Kasumi-1 (cell line): Measurements from ENCODE around the gene EEIG2.
"Not testable (repeated sequence)": the region's sequence is repeated elsewhere in the genome, so short reads cannot be mapped to it uniquely, and the experiment has no call there.

Experiments
- DNase-seq, 2 experiments: peaks; one replicate each; lab custom pipeline; 2025; lab: John Stamatoyannopoulos, UW

Gene EEIG2

DNA sequence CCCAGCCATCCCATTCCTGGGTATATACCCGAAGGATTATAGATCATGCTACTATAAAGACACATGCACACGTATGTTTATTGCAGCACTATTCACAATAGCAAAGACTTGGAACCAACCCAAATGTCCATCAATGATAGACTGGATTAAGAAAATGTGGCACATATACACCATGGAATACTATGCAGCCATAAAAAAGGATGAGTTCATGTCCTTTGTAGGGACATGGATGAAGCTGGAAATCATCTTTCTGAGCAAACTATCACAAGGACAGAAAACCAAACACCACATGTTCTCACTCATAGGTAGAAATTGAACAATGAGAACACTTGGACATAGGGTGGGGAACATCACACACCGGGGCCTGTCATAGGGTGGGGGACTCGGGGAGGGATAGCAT, 12.4 kb upstream of the EEIG2 start:
- DNase-seq: not testable (repeated sequence)

- DNase-seq: no peak
Observed at GRCh38 chr1:108551137-108551862, 8.6 kb upstream of the EEIG2 start.

DNA sequence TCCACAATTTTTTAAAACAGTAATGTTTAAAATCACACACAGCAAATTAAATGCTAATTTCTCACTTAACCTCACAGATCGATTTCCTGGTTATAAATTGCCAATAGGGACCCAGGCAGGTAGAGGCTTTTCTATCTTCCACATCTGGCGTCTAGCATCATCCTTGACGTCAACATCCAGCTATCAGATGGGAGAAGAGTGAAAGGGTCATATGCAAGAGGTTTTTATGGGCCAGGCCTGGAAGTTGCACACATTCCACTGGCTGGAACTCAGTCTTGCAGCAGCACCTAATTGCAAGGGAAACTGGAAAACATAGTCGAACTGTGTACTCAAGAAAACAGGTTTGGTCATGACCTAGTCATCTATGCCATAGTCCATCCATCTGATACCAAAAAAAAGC, 6.0 kb upstream of the EEIG2 start:
- DNase-seq: no peak

- no peak for DNase-seq
Observed at GRCh38 chr1:108554682-108555427, 5.0 kb upstream of the EEIG2 start.

- no peak for DNase-seq
Observed at GRCh38 chr1:108556066-108556465, 3.8 kb upstream of the EEIG2 start.

DNA sequence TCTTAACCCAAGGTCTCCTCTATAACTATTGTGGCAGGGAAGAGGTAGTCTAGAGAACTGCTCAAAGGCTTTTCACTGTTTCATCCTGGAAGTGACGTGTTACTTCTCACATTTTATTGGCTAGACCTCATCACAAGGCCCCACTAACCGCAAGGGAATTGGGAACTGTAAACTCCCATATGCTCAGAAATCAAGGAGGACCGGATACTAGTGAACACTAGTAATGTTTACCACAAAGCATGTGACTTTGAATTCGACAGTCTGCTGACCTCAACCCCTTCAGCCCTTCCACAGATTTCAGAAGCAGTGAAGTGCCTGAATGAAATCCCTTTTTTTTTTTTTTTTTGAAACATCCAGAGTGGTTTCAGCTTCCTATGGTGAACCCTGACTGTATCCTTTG, 3.4 kb upstream of the EEIG2 start:
- DNase-seq: no peak

GRCh38 chr1:108557296-108557695, 2.6 kb upstream of the EEIG2 start:
- DNase-seq: no peak

- DNase-seq: peak in 1 of 2 experiments; percentile 32
Observed at GRCh38 chr1:108560189-108560873, 431 bp downstream of the EEIG2 start.

DNA sequence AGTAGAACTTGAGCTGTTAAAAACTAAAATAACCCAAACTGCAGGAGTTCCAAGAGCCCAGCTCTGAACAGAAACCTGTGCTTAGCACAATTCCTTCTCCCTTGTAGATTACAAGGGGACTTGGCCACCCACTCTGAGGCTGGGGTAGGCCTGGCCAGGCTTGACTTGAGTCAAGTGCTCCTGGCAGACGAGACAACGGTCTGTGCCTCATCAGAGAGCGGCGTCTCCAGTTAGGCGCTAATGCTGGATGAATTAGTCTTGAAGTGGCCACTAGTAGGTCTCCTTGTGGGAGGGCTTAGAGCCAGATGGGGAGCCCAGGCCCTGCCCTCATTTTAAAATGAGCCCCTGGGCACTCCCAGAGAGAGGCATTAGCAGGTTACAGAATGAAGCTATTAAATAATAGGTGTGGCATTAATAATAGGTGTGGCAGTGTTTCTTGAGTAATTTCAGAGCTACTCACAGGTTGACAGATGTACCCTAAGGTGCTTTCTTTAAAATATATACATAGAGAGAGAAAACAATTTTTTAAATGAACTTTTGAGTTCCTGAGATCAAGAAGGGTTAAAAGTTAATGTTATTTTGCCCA, 1.1 kb downstream of the EEIG2 start:
- DNase-seq: peak; percentile 75 to 77

- peak; percentile 40 to 59 for DNase-seq
Observed at GRCh38 chr1:108561689-108562326, 1.9 kb downstream of the EEIG2 start.

- no peak for DNase-seq
Observed at GRCh38 chr1:108563808-108564207, 3.9 kb downstream of the EEIG2 start.

- DNase-seq: no peak
Observed at GRCh38 chr1:108565081-108565480, 5.2 kb downstream of the EEIG2 start.

GRCh38 chr1:108565512-108565911, 5.6 kb downstream of the EEIG2 start:
- DNase-seq: no peak

GRCh38 chr1:108568589-108568988, 8.7 kb downstream of the EEIG2 start:
- DNase-seq: no peak

DNA sequence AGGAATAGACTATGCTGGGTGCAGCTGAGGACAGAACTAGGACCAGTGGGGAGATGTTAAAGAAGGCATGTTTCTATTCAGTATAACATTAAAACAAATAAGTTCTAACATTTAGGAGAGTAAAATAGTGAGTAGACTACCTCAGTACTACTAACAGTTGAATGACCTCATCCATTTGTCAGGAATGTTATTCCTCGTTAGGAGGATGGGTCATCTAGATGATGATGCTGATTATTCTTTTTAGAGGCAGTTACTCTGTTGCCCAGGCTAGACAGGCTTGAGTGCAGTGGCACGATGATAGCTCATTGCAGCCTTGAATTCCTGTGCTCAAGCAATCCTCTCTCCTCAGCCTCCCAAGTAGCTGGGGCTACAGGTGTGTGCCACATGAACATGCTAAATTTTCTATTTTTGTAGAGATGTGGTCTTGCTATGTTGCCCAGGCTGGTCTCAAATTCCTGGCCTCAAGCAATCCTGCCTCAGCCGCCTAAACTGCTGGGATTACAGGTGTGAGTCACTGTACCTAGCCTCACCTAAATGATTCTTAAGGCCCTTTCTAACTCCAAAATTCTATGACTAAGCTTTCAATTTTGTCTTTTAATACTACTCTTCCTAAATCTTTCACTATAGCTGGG, 9.3 kb downstream of the EEIG2 start:
- DNase-seq: no peak

- peak; percentile 83 to 87 for DNase-seq
Observed at GRCh38 chr1:108570128-108570527, 10.2 kb downstream of the EEIG2 start.

DNA sequence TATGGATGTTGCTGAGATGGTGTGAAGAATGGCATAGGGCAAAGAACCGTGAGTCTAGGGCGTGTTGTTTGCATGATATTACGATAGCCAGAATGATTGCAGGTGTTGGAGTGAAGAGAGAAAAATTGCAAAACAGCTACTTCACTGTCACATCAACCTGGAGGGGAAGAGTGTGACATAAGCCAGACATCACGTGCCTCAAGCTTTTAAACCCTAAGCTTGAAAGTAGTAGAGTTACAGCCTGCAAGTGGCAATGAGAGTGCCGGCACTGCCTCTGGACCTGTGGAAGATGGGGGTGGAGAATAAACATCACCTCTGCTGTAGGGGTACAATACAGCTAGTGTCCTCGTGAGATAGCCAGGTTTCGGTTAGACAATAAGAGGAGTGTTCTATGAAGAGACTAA, 11.1 kb downstream of the EEIG2 start:
- no peak for DNase-seq

- DNase-seq: no peak
Observed at GRCh38 chr1:108572182-108572581, 12.3 kb downstream of the EEIG2 start.

DNA sequence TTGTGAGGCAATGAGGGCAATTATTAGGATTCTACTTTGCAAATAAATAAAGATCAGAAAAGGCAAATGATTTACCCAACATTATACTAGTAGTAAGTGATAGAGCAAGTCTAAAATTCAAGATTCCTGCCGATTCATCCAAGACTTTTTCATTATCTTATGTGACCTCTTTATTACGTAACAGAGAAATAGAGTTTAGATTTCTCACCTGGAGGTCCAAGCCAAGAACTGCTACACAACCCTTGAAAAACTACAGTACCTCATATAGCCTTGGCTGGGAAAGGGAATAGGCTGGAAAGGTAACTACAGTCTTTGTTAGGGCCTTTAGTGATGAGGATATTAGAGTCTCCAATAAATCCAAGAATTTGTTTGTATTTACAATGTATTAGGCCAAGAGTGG, 13.3 kb downstream of the EEIG2 start:
- no peak for DNase-seq

DNA sequence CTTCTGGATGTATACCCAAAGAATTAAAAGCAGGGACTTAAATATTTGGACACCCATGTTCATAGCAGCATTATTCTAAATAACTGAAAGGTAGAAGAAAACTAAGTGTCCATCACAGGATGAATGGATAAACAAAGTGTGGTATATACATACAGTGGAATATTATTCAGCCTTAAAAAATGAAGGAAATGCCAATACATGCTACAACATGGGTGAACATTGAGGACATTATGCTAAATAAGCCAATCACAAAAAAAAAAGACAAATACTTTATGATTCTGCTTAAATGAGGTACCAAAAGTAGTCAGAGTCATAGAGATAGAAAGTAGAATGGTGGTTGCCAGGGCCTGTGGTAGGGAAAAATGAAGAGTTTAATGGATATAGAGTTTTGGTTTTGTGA, 14.1 kb downstream of the EEIG2 start:
- DNase-seq: no peak

GRCh38 chr1:108575375-108575774, 15.5 kb downstream of the EEIG2 start:
- no peak for DNase-seq
